GM18858 (cell line): ENCODE measurements around the gene MOV10L1.

ENCODE experiments used
- ATAC-seq: cut with Tn5 transposase; IDR thresholded peaks from one replicate; pipeline ENCODE4 v1.9.1; 2021; ENCODE audit not compliant: unreplicated experiment

The MOV10L1 gene

DNA sequence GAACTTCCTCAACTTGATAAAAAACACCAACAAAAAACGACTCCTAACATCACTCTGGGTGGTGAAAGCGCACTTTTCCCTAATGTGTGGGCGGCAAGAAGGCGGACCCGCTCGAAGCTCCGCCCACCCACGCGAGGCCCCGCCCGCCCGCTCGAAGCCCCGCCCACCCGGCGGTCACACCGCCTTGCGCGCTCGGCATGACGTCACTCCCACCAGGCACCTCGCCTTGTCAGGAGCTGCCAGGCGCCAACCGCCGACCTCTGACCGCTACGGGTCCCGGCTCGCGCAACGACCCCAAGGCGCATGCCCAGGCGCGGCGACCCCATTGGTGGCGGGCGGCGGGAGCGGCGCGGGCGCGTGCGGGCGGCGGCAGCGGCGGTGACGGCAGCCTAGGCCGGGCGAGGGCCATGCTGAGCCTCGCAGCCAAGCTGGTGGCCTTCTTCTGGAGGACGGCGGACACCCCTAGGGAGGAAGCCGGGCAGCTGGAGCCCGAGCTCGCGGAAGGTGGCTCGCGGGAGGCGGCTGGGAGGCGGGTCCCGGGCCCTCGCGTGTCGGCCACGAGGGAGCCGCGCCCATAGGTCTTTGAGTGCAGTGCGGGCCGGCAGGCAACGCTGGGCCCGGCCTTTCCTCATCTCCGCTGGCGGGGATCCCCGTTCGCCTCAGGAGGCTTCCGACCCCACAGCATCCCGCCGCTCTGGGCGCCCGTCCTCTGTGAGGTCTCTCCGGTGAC, at the start of gene MOV10L1:
Gene MOV10L1, plus strand, starts transcription at position 325 of the 730 bp plus-strand sequence. Its CDS starts 83 bp downstream, at position 408.
- ATAC-seq = no peak

DNA sequence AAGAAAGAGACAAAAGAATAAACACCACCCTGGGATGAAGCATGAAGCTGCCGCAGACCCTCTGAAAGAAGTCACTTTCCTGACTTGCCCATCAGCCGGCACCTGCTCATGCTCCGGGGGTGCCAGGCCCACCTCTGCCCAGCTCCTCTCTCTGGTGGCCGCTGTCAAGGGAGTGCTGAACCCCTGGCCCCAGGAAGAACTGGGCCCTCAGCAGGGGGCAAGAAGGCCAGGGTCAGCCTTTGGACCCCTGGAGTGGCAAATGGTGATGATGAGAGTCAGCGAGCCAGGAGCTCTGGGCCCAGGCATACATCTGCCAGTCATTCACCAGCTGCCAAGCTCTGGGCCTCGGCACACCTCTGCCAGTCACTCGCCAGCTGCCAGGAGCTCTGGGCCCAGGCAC, 49.1 kb upstream of the MOV10L1 start:
- ATAC-seq = no peak

DNA sequence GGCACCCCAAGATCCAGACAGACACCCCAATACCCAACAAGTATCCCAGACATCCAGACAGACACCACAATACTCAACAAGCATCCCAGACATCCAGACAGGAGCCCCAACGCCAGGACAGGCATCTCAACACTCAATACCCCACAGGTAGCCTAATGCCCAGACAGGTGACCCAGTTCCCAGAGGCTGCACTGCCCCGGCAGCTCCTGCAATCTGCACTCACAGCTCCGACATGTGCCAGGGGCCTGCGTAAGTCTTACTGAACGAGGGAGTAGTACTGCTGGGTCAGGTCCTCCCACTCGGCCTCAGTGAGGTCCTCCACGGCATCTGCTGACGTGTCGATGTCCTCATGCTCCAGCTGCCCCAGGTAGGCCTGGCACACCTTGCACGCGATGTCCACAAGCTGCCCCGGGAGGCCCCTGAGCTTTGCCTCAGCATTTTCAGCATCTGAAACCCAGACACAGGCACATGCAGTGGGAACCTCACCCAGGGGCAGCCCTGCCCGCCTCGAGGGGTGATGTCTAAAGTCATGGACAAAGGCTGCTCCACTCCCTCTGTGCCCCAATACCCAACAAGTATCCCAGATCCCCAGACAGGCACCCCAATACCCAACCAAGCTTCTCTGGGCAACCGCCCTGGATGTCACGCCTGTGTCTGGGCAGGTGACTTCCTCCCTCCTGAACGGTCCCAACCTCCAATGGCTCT, 48.3 kb upstream of the MOV10L1 start:
- ATAC-seq = no peak

DNA sequence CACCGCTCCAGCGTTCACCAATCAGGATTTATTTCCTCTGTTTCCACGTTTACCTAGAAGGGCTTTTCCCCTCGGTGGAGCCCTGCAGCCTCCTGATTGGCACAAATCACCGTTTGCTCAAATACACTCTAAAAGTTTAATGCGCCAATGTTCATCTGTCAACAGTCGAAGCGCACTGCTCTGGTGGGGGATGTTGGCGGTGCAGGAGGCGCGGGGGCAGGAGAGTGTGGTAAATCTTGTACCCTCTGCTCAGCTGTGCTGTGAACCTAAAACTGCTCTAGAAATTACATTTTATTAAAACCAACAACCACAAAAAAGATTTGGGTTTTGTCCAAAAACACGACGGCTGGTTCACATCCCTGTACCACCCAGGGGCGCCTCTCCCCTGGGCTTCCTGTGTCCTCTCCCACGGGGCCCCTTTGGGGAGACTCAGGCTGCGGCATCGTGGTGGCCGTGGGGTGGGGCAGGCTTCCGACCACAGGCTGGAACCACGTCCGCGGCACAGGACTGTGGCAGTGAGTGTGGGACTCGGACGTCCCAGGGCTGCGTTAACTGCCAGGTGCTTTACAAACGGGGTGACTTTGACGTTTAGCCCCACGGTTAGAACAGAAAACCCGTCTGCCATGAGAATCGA, 45.2 kb upstream of the MOV10L1 start:
- no peak for ATAC-seq

DNA sequence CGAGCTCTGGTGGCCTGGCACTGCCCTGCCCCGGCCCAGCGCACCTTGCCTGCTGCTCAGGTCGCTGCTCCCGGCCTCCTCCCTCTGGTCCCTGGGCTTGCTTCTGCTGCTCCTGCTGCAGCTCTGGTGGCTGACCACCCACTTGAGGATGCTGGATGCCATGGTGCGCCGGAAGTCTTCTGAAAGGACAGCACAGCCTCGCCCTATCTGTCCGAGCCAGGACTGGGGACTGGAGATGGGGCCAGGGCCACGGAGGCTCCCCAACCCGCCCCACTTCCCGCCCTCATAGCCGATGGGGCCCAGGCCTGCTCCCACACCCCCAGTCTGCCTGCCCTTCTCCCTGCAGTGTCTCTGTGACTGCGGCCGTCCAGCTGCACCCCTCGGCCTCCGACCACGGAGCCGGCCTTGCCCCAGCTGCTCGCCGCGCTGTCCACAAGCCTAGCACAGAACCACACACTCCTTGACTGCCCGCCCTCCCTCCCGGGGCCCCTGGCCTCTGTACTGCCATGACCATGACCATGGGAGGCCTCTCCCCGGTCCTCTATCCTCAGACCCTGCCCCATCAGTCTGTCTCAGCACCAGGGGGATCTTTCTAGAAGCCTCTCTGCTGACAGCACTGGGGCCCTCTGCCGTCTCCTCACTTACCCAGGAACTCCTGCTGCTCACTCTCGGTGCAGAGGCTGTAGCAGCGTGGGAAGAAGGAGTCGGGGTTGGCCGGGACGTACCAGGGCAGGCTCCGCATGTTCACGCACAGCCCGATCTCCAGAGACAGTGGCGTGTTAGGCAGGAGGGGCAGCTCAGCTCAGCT, 44.4 kb upstream of the MOV10L1 start:
- ATAC-seq = no peak

DNA sequence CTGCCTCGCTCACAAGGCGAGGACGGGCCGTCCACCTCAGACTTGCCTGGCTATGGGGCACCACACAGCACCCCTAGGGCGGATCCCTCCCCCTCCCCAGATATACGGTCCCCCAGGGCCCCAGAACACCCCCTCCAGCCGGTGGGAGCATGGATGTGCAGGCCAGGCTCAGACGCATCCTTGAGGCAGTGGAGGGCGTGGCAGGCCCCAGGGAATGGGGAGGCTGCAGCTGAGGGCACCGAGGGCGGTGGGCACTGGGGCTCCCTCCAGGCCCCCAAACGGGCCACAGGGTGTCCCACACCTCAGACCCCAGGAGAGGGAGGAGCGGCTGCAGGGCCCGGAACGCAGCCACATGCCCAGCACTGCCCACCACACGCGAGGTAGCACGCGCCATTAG, 43.8 kb upstream of the MOV10L1 start:
- ATAC-seq = no peak

DNA sequence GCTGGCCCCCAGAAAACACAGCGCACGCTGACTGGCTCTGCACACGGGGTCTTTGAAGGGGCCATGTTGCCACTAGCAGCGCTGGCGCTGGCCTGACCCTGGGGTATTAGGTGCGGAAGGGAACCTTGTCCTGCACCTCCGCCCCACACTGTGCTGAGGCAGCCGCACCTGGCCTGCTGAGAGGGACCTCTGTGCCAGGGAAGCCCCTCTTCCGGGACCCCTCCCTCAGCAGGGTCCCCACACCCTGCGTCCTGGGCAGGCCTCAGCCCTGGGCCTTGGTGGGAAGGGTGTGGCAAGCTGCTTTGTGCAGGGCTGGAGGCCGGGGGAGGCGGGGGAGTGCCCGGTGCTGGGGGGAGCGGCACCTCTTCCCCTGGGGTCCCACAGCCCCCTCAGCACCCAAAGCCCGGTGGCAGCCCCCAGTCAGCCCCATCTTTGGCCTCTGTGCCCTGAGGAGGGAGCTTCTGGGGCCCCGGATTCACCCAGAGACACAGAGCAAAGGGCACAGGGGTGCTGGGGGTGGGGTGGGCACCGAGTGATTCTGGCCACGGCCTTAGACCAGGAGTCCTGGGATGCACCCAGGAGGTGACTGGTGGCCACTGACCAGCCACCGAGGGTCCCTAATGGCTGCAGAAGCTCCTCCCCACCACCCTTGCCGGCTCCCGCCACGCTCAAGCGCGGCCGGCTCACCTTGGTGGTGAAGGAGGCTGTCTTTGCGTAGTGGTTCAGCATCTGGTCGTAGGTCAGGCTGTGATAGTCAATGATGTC, 43.1 kb upstream of the MOV10L1 start:
- no peak for ATAC-seq

DNA sequence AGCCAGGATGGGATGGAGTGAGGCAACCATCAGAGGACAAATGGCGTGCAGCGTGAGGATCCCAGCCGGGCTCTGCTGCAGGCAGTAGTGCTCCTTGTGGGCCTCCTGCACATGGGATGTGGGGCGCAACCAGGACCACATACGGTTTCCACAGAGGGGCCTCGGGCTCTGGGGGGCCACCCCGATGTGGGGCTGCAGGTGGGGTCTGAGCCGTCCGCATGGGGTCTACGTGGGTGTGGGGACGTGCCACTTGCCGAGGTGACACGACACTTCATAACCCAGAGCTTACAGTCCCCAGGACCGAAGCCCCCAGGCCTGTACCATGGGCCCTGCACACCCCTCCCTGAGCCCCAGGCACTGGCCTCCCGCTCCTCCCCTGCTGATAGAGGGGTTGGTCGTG, 42.5 kb upstream of the MOV10L1 start:
- ATAC-seq = no peak

DNA sequence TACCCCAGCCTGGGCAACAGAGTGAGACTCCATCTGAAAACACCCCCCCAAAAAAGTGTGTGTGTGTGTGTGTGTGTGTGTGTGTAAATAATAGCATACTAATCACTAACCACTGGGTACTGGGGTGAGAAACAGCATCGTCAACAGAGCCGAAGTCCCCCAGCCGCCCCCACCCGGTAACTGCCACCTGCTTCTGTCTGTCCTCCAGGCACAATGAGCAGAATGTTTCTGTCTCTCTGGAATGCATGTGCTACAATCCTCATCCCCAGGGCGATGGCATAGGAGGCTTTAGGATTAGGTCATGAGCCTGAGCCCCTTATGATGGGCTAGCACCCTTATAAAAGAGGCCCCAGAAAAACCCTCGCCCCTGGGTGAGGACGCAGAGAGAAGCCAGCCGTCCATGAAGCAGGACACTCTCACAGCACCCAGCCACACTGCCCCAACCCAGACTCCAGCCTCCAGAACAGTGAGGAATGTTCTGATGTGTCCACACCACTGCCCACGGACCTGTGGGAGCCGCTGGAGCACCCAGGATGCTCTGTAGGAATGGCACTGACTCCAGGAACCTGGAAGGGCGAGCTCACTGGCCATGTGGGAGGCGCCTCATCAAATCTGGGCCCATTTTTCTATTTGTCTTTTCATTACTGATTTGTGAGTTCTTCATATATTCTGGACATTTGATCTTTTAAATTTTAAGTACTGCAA, 41.6 kb upstream of the MOV10L1 start:
- ATAC-seq = no peak

DNA sequence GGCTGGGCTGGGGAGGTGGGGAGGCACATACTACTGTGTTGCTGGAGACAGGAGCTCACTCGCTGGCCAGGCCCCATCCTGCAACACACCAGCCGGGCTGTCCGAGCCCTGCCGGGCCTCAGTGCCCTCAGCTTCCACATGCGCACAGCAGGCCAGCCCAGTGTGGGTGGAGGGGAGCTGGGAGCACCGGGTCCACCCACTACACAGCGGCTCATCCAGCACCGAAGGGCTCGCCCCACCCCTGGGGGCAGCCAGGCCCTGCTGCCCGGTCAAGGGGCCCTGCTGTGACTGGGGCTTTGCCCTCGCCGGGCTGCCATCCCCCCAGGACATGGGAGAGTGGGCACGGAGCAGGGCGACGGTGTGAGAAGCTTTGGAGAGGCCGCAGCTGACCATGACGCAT, 41.0 kb upstream of the MOV10L1 start:
- ATAC-seq = no peak

DNA sequence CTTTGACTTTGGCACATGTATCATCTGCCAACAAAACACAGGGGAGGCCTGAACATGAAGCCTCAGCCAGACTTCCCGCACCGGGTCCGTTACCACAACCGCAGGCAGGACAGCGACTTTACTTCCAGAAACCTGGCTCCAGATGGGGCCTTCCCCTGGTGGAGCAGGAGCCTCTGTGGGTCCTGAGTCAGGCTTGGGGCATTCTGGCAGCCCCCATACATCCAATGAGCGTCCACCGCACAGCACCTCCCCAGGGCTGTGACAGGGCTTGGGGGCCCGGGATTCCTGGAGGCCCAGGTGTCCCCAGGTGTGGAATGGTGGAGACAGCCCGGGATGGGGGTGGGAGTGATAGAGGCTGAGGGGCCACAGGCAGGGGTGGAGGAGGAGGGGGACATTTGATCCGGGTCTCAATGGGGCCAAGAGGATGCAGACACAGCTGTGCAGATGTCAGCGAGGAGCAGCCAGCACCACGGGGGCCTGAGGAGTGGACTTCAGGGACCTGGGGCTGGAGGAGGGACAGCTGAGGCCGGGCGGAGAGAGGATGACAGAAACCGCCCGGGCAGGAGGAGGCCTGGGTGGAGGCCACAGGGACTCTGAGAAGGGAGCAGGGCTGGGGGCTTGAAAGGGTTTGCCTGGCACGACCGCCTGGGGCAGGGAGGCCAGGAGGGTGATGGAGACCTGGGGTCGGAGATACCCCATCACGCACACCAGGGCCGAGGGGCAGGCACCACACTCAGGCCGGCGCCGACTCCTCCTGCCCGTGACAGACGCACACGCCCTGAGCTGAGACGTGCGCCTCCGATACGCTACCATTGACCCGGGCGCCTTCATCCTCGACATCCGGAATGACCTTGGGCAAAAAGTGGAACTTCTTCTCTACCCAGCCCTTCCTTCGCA, 40.3 kb upstream of the MOV10L1 start:
- ATAC-seq = no peak

DNA sequence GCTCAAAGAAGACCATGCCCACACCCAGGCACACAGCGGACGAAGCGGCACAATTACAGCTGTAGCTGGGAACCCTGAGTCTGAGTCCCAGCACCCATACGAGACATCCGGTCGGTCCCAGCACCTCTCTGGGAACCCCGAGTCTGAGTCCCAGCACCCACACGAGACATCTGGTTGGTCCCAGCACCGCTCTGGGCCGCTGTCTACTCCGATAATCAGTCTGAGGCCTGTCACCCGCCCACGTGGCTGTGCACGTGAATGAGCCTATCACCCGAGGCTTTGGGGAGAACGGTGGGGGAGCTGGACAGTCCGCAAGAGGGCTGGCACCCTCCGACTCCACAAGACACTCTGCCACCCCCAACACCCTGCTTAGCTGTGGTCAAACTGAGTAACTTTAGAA, 37.9 kb upstream of the MOV10L1 start:
- ATAC-seq = no peak

DNA sequence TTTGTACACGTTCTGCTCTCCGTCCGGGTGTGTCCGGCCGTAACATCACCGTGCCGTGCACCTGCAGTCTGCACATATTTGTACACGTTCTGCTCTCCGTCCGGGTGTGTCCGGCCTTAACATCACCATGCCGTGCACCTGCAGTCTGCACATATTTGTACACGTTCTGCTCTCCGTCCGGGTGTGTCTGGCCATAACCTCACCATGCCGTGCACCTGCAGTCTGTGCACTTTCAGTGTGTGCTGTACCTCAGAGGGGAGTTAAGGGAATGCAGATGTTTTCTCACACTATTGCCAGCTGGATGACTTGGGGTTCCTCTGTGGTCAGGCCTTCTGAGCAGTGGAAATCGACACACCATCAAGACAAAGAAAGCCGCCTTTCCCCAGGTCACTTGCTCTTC, 35.9 kb upstream of the MOV10L1 start:
- no peak for ATAC-seq

DNA sequence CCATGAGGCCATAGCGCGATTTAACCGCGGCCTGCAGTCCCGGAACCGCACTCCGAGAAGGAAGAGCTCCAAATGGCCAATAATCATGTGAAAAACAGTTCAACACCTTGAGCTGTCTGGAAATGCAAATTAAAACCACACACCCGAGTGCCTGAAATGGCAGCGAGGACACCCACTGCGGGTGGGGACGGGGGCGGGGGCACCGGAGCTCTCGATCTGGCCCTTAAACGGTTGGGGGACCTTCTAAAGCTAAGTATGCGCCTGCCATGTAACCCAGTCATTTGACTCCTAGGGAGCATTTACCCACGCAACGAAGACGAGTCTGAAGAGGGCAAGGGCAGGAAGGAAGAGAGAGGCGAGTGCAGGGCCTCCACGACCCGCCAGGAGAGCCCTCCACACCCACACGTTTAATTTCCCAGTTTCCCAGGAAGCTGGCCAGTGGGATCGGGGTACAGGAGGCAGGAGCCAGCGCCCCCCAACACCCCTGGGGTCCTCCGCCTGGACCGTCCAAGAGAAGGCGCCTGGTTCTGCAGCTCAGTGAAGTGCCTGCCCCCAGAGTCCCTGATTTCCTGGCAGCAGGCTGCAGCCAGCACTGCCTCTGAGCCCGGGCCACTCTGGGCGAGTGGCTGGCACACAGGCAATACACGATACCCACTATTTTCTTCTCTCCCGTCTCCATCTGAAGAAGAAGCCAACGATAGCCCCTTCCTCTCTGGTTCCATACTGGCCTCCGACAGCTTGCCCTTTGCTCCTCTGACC, 33.4 kb upstream of the MOV10L1 start:
- ATAC-seq = no peak

DNA sequence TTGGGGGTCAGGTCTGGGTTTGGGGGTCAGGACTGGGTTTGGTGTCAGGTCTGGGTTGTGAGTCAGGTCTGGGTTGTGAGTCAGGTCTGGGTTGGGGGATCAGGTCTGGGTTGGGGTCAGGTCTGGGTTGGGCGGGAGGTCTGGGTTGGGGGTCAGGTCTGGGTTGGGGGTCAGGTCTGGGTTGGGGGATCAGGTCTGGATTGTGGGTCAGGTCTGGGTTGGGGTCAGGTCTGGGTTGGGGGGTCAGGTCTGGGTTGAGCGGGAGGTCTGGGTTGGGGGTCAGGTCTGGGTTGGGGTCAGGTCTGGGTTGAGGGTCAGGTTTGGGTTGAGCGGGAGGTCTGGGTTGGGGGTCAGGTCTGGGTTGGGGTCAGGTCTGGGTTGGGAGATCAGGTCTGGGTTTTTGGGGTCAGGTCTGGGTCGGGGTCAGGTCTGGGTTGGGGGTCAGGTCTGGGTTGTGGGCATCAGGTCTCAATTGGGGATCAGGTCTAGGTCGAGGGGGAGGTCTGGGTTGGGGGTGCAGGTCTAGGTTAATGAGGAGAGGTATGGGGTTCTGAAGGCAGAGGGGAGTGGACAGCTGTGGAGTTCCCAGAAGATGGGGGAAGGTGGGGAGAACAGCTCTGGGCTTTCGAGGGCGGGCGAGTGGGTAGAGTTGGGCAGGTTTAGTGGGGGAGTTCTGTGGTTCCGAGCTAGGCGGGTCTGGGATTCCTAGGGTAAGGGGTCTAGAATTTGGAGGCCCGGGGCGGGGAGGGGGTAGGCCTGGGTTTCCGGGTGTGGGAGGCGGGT, 32.3 kb upstream of the MOV10L1 start:
- ATAC-seq = no peak

DNA sequence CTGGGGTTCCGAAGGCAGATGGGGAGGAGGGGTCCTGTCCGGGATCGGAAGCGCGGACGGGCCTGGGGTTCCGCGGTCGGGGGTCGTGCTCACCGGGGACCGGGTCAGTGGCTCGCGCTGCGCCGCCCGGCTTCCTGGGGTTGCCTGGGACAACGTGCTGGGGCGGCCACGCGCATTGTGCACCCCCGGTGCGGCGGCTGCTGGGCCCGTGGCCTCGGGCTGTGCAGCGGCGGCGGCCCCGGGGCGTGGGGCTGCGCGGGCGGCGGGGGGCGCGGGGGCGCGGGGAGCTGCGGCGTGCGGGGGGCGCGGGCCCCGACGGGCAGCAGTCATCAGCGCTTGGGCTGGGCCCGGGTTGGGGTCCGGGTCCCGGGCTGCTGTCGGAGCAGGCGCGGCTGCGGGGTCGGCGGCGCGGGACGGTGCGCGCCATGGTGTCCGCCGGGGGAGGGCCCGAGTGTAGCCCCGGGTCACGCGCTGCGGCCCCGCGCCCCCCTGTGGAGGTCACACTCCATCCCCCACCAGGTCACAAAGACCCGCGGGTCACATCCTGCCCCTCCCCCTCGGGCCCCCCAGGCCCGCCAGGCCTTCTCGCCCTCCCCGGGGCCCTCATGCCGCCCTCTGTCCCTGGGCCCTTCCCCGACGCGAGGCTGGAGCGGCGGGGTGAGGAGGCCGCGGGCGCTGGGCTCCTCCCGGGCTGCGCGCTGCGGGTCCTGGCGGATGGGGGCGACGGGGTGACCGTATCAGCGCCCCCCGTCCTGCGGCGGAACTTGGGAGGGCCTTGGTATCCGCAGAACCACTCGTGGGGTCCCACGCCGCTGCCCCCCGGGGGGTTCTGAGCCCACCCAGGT, 31.5 kb upstream of the MOV10L1 start, which contains the start of gene TTLL8:
Gene TTLL8, minus strand, starts transcription at position 238 of the 845 bp plus-strand sequence.
- ATAC-seq = no peak
